ENCODE measurements around the gene FLCN. TPM values are rescaled to one million over a fixed set of nuclear protein-coding genes. Genes with fewer than 3 reads are reported as not detected.

FLCN gene
- total RNA-seq, 2 donors from 2014 or later: 43.8 to 125 TPM

DNA sequence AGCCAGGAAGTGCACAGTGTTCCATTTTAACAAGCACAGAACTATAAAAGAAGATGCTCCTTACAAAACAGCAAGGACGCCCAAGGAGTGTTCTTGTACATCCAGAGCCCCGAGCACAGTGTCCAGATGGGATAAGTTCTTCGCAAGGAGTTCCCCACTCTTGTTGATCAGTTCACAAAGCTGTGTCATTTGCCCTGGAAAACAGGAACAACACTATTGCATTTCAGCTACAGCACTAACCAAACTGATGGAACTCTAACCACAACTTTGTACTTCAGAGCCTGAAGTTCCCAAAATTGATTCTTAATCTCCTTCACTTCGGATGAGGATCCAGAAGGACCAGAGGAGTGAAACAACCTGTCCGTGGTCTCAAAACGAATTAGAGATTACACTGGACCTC is 39.0 kb upstream of the FLCN start:
- H3K4me3 ChIP-seq: no peak overlapping the region
- 61% methylated on average over 6 of the region's 6 CpGs for whole genome bisulfite sequencing
- TF ChIP-seq, protein P1, sequence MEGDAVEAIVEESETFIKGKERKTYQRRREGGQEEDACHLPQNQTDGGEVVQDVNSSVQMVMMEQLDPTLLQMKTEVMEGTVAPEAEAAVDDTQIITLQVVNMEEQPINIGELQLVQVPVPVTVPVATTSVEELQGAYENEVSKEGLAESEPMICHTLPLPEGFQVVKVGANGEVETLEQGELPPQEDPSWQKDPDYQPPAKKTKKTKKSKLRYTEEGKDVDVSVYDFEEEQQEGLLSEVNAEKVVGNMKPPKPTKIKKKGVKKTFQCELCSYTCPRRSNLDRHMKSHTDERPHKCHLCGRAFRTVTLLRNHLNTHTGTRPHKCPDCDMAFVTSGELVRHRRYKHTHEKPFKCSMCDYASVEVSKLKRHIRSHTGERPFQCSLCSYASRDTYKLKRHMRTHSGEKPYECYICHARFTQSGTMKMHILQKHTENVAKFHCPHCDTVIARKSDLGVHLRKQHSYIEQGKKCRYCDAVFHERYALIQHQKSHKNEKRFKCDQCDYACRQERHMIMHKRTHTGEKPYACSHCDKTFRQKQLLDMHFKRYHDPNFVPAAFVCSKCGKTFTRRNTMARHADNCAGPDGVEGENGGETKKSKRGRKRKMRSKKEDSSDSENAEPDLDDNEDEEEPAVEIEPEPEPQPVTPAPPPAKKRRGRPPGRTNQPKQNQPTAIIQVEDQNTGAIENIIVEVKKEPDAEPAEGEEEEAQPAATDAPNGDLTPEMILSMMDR (IDR thresholded peaks at IDR 0.05): no peak
- TF ChIP-seq POLR2AphosphoS5 (IDR thresholded peaks at IDR 0.05) (peak; percentile 17), POLR2A (IDR thresholded peaks at IDR 0.05) (no peak)
- H3K9me3 ChIP-seq: no peaks in the 10 kb centered on the region
- H3K27ac ChIP-seq: peak overlapping the region in 1 of 2 donors; percentile 31
- peaks cover 11% of the 10 kb centered on the region for H3K4me1 ChIP-seq (replicated peaks)
- intact Hi-C loops (cut with DNase I): no loop called here
- peaks cover 0 to 7% of the 10 kb centered on the region in 2 donors for H3K36me3 ChIP-seq
- DNase-seq (ENCODE audit: low spot score): no peak
- H3K27me3 ChIP-seq (replicated peaks; ENCODE audit: insufficient read depth): no peaks in the 10 kb centered on the region

DNA sequence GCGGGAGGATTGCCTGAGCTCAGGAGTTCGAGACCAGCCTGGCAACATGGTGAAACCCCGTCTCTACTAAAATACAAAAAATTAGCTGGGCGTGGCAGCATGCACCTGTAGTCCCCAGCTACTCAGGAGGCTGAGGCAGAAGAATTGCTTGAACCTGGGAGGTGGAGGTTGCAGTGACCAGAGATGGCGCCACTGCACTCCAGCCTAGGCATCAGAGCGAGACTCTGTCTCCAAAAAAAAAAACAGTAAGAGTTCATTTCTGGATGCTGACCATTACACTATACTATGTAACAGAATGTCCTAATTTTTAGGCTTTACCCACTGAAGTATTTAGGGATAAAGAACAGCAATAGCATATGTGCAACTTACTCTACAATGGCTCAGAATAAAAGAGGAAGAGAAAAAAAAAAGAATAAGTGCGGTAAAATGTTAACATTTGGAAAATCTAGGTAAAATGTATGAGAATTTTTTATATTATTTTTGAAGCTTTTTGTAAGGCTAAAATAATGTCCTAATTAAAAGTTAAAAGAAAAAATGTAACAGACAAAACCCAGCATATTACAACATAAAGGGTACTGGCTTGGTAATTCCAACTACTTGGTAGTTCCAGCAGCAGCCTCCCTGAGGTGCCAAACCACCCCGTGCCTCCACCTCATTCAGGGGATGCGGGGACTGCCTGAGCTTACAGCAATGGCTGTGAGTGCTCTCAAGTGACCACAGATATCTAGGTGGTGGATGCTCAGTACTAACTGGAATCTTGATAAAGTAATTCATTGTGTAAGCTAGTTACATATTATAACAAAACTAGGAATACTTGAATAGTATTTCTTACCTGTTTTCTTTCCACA is 33.2 kb upstream of the FLCN start:
- Histone ChIP-seq H3K27ac (no peak overlapping the region), H3K9me3 (no peaks in the 10 kb centered on the region), H3K36me3 (peaks cover 7 to 8% of the 10 kb centered on the region in 2 donors), H3K4me1 (replicated peaks) (no peaks in the 10 kb centered on the region), H3K4me3 (no peak overlapping the region), H3K27me3 (replicated peaks; ENCODE audit: insufficient read depth) (no peaks in the 10 kb centered on the region)
- intact Hi-C loops (cut with DNase I): no loop called here
- 93% methylated on average over 9 of the region's 9 CpGs for WGBS
- TF ChIP-seq POLR2AphosphoS5 (IDR thresholded peaks at IDR 0.05): no peak
- TF ChIP-seq, protein P1 (IDR thresholded peaks at IDR 0.05): no peak
- TF ChIP-seq POLR2A (IDR thresholded peaks at IDR 0.05): no peak
- no peak for DNase-seq (ENCODE audit: low spot score)

DNA sequence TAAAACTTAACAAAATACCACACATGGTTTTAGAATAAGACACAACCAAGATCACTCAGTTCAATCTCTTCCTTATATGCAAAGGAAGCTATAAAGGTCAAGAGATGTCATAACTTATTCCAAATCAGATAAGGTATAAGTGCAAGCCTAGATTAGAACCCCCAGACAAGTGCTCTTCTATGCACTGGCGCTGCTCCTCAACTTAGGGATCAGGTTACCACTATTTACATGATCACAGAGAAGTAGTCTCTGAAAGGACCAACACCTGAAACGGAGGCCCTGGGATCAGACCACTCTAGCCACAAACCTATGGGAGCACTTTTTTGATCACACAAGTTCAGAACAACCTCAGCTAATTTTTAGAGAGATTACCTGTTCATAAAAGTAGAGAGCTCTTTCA is 27.5 kb upstream of the FLCN start:
- intact Hi-C loops (cut with DNase I): no loop called here
- no peak overlapping the region for H3K27ac ChIP-seq
- no peaks in the 10 kb centered on the region for H3K9me3 ChIP-seq
- peaks cover 0 to 8% of the 10 kb centered on the region in 2 donors for H3K36me3 ChIP-seq
- TF ChIP-seq POLR2AphosphoS5 (IDR thresholded peaks at IDR 0.05) (no peak), POLR2A (IDR thresholded peaks at IDR 0.05) (no peak)
- TF ChIP-seq, protein P1 (IDR thresholded peaks at IDR 0.05): no peak
- H3K4me1 ChIP-seq (replicated peaks): peaks cover under 1% of the 10 kb centered on the region
- DNase-seq (ENCODE audit: low spot score): no peak
- H3K27me3 ChIP-seq (replicated peaks; ENCODE audit: insufficient read depth): no peaks in the 10 kb centered on the region
- no peak overlapping the region for H3K4me3 ChIP-seq
- WGBS: 30% methylated on average over 2 of the region's 2 CpGs

DNA sequence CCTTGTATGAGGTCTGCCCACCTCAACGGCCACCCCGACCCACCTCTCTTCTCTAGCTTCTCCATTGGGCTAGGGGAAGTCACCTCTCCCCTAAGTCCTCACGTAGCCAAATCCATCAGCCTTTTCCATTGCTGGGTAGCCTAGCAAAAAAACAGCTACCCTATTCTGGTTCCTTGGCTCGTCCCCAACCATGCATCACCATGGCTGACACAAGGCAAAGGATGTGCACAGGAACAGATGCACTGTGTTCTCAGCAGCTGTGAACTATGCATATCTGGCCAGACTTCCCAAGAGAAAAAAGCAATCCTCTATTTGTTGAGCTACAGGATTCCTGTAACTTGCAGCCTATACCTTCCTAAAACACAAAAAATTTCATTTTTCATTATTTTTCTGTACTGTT is 22.0 kb upstream of the FLCN start:
- Histone ChIP-seq H3K4me3 (no peak overlapping the region), H3K9me3 (no peaks in the 10 kb centered on the region), H3K27me3 (replicated peaks; ENCODE audit: insufficient read depth) (no peaks in the 10 kb centered on the region), H3K36me3 (peaks cover 0 to 6% of the 10 kb centered on the region in 2 donors), H3K4me1 (replicated peaks) (peaks cover 4% of the 10 kb centered on the region), H3K27ac (no peak overlapping the region)
- TF ChIP-seq POLR2AphosphoS5 (IDR thresholded peaks at IDR 0.05) (no peak), POLR2A (IDR thresholded peaks at IDR 0.05) (no peak)
- TF ChIP-seq, protein P1 (IDR thresholded peaks at IDR 0.05): no peak
- whole genome bisulfite sequencing: 88% methylated on average over 4 of the region's 4 CpGs
- no peak for DNase-seq (ENCODE audit: low spot score)
- intact Hi-C loops (cut with DNase I): no loop called here

DNA sequence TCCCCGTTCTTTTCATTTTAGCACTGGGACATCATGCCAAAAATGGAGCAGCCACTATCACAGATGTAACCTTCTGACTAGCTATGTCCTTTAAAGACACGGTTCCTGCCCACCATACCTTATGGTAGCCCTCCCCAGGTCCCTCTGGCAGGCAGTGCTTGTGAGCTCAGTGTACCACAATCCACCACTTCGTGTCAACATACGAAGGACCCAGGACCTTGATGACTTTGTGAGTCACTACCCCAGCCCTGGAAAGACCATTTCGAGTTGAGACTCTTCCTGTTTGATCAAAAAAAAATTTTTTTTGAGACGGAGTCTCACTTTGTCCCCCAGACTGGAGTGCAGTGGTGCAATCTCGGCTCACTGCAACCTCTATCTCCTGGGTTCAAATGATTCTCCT is 21.0 kb upstream of the FLCN start:
- no peak for DNase-seq (ENCODE audit: low spot score)
- peaks cover 0 to 6% of the 10 kb centered on the region in 2 donors for H3K36me3 ChIP-seq
- H3K9me3 ChIP-seq: no peaks in the 10 kb centered on the region
- no peak overlapping the region for H3K27ac ChIP-seq
- no peak overlapping the region for H3K4me3 ChIP-seq
- H3K27me3 ChIP-seq (replicated peaks; ENCODE audit: insufficient read depth): no peaks in the 10 kb centered on the region
- WGBS: 87% methylated on average over 7 of the region's 7 CpGs
- TF ChIP-seq, protein P1 (IDR thresholded peaks at IDR 0.05): no peak
- TF ChIP-seq POLR2AphosphoS5 (IDR thresholded peaks at IDR 0.05) (no peak), POLR2A (IDR thresholded peaks at IDR 0.05) (no peak)
- intact Hi-C loops (cut with DNase I): no loop called here
- peaks cover 4% of the 10 kb centered on the region for H3K4me1 ChIP-seq (replicated peaks)

All from prostate gland (tissue), 2 donors.